AG04449 (cell line): ENCODE measurements around the gene ARHGAP22.

Source experiments
- CTCF ChIA-PET: fragments of 350-600 bp; formaldehyde crosslinking; extraction: SDS; loops from one replicate; lab custom pipeline; 2021; ENCODE audit warnings: antibody characterized with exemption; lab: Yijun Ruan, JAX
- POLR2A ChIA-PET: fragments of 400-600, 350-600 bp; formaldehyde crosslinking; extraction: SDS; loops from one replicate; lab custom pipeline; 2020; ENCODE audit warnings: antibody characterized with exemption, inconsistent platforms; lab: Yijun Ruan, JAX
- DNase-seq: peaks from one replicate; pipeline ENCODE4 v3.0.0-alpha.2; 2010; ENCODE audit warnings: low read depth, low spot score
- H3K4me3 ChIP-seq: 2 replicates; pipeline ENCODE4 v1.5.1; 2011; ENCODE audit warnings: low read depth, mild to moderate bottlenecking, control low read depth, low read length
- CTCF ChIP-seq: IDR thresholded peaks from one replicate; pipeline ENCODE4 v1.5.1; 2011; ENCODE audit warnings: mild to moderate bottlenecking, moderate library complexity, low read length, control low read depth, inconsistent platforms; ENCODE audit not compliant: insufficient read depth; ENCODE audit errors: missing control alignments

Gene ARHGAP22

GRCh38 chr10:48533951-48534720 is 70.7 kb downstream of the ARHGAP22 start:
- no peak for TF ChIP-seq CTCF
- ChIA-PET POLR2A (interaction anchor here (1.4 kb wide), 1 partner anchor 122 kb away, joined by 4 read pairs; no protein-coding TSS in a partner anchor), CTCF (interaction anchor here (1.1 to 31.0 kb wide), 7 partner anchors 10 to 173 kb away, joined by 3 to 1051 read pairs (median 5); no protein-coding TSS in a partner anchor)
- DNase-seq, result no peak
- no peak overlapping the region for H3K4me3 ChIP-seq

GRCh38 chr10:48533540-48533939 is 71.3 kb downstream of the ARHGAP22 start:
- no peak for DNase-seq
- no peak overlapping the region for H3K4me3 ChIP-seq
- ChIA-PET CTCF (interaction anchor here (1.1 to 31.0 kb wide), 7 partner anchors 9 to 172 kb away, joined by 3 to 1051 read pairs (median 5); no protein-coding TSS in a partner anchor), POLR2A (interaction anchor here (1.4 kb wide), 1 partner anchor 123 kb away, joined by 4 read pairs; no protein-coding TSS in a partner anchor)
- no peak for TF ChIP-seq CTCF

- no peak for DNase-seq
- no peak for TF ChIP-seq CTCF
- POLR2A ChIA-PET, result interaction anchor here (0.6 kb wide), 2 partner anchors 8 to 167 kb away, joined by 3 read pairs; no protein-coding TSS in a partner anchor
Measured at GRCh38 chr10:48531486-48531885, 73.4 kb downstream of the ARHGAP22 start.

GRCh38 chr10:48529331-48529730 is 75.5 kb downstream of the ARHGAP22 start:
- H3K4me3 ChIP-seq, result no peak overlapping the region
- CTCF ChIA-PET, result interaction anchor here (1.8 to 2.4 kb wide), 2 partner anchors 127 to 129 kb away, joined by 4 to 14 read pairs; no protein-coding TSS in a partner anchor
- POLR2A ChIA-PET, result no interaction called here
- DNase-seq, result no peak
- no peak for TF ChIP-seq CTCF

More at GRCh38 chr10:48531486-48531885, 73.4 kb downstream of the ARHGAP22 start:
- no peak overlapping the region for H3K4me3 ChIP-seq
- CTCF ChIA-PET, result interaction anchor here (0.5 to 2.0 kb wide), 8 partner anchors 9 to 127 kb away, joined by 3 to 12 read pairs (median 4); no protein-coding TSS in a partner anchor

- ChIA-PET POLR2A (no interaction called here), CTCF (interaction anchor here (1.3 to 2.4 kb wide), 3 partner anchors 10 to 130 kb away, joined by 4 to 14 read pairs (median 9); no protein-coding TSS in a partner anchor)
- no peak overlapping the region for H3K4me3 ChIP-seq
- no peak for DNase-seq
- TF ChIP-seq CTCF, result no peak
Measured at GRCh38 chr10:48527756-48528155, 77.1 kb downstream of the ARHGAP22 start.
